Upper lobe of right lung (tissue), 1 donor: ENCODE measurements around the gene ZBTB7C. TPM values are rescaled to one million over a fixed set of nuclear protein-coding genes. Genes with fewer than 3 reads are reported as not detected.

ENCODE experiments used
- ATAC-seq: fragments of 200-7000 bp; cut with Tn5 transposase; one replicate; pipeline ENCODE4 v1.9.1; 2020; ENCODE audit warnings: mild to moderate bottlenecking, moderate library complexity
- DNase-seq: peaks from one replicate; pipeline ENCODE4 v3.0.0-alpha.2; 2020
- H3K27ac ChIP-seq: fragments of 200-600 bp; one replicate; pipeline ENCODE4 v1.8.0; 2022
- H3K27me3 ChIP-seq: fragments of 200-600 bp; one replicate; pipeline ENCODE4 v1.8.0; 2022; ENCODE audit warnings: mild to moderate bottlenecking
- H3K36me3 ChIP-seq: fragments of 200-600 bp; one replicate; pipeline ENCODE4 v1.8.0; 2022
- H3K4me1 ChIP-seq: fragments of 200-600 bp; one replicate; pipeline ENCODE4 v1.8.0; 2022
- H3K4me3 ChIP-seq: fragments of 200-600 bp; one replicate; pipeline ENCODE4 v1.8.0; 2022; ENCODE audit warnings: mild to moderate bottlenecking
- H3K9me3 ChIP-seq: fragments of 200-600 bp; one replicate; pipeline ENCODE4 v1.8.0; 2022
- CTCF ChIP-seq: fragments of 200-600 bp; IDR thresholded peaks from one replicate; pipeline ENCODE4 v1.8.0; 2022; ENCODE audit warnings: antibody characterized with exemption
- intact Hi-C: fragments of 100-400 bp; cut with DNase I; formaldehyde crosslinking; loops from one replicate; pipeline ENCODE4 v1.11.0; 2022
- total RNA-seq: library from RNA; stranded (reverse); fragmentation: NEBNext Ultra II Directional; extraction: Animal tissue kit (Norgen Biotek cat#: 25700); gene quantifications from one replicate; pipeline ENCODE4 v1.2.1, GENCODE V29; 2021
- donor health status: DM: no; HTN: yes; CAD: no; lungs with severe emphysema.

The ZBTB7C gene
- total RNA-seq, 1 donor from 2014 or later, result 17.7 TPM

GRCh38 chr18:48265328-48265727 is 143.9 kb downstream of the ZBTB7C start:
- H3K27me3 ChIP-seq, result no peaks in the 10 kb centered on the region
- no peak for TF ChIP-seq CTCF
- DNase-seq (no peak), ATAC-seq (no peak)
- intact Hi-C loops, result no loop called here
- no peaks in the 10 kb centered on the region for H3K36me3 ChIP-seq
- no peak overlapping the region for H3K27ac ChIP-seq
- no peak overlapping the region for H3K4me3 ChIP-seq
- H3K9me3 ChIP-seq, result no peaks in the 10 kb centered on the region
- H3K4me1 ChIP-seq, result no peaks in the 10 kb centered on the region

GRCh38 chr18:48263914-48264902 is 145.0 kb downstream of the ZBTB7C start:
- H3K36me3 ChIP-seq, result no peaks in the 10 kb centered on the region
- DNase-seq, result no peak
- H3K4me3 ChIP-seq, result no peak overlapping the region
- no peaks in the 10 kb centered on the region for H3K27me3 ChIP-seq
- no peaks in the 10 kb centered on the region for H3K4me1 ChIP-seq
- TF ChIP-seq CTCF, result no peak
- no peaks in the 10 kb centered on the region for H3K9me3 ChIP-seq
- intact Hi-C loops, result no loop called here
- H3K27ac ChIP-seq, result no peak overlapping the region
- no peak for ATAC-seq

- Histone ChIP-seq H3K27ac (no peak overlapping the region), H3K4me1 (no peaks in the 10 kb centered on the region)
These were observed 145.9 kb downstream of the ZBTB7C start for GRCh38 chr18:48263192-48263853.

GRCh38 chr18:48260237-48260636 is 148.9 kb downstream of the ZBTB7C start:
- no peak for DNase-seq
- no peaks in the 10 kb centered on the region for H3K4me1 ChIP-seq
- no peak overlapping the region for H3K27ac ChIP-seq
- ATAC-seq, result no peak
- intact Hi-C loops, result no loop called here
- no peak for TF ChIP-seq CTCF
- no peak overlapping the region for H3K4me3 ChIP-seq
- no peaks in the 10 kb centered on the region for H3K9me3 ChIP-seq
- H3K27me3 ChIP-seq, result no peaks in the 10 kb centered on the region
- no peaks in the 10 kb centered on the region for H3K36me3 ChIP-seq

More at GRCh38 chr18:48263192-48263853, 145.9 kb downstream of the ZBTB7C start:
- ATAC-seq (no peak), DNase-seq (no peak)
- H3K9me3 ChIP-seq, result no peaks in the 10 kb centered on the region
- intact Hi-C loops, result no loop called here
- H3K27me3 ChIP-seq, result no peaks in the 10 kb centered on the region
- no peak overlapping the region for H3K4me3 ChIP-seq
- H3K36me3 ChIP-seq, result no peaks in the 10 kb centered on the region
- no peak for TF ChIP-seq CTCF

- DNase-seq, result no peak
- no peak for TF ChIP-seq CTCF
- no peak for ATAC-seq
- Histone ChIP-seq H3K27ac (no peak overlapping the region), H3K4me3 (no peak overlapping the region), H3K27me3 (no peaks in the 10 kb centered on the region), H3K36me3 (no peaks in the 10 kb centered on the region), H3K4me1 (no peaks in the 10 kb centered on the region), H3K9me3 (no peaks in the 10 kb centered on the region)
- intact Hi-C loops, result no loop called here
These were observed 152.3 kb downstream of the ZBTB7C start for GRCh38 chr18:48256848-48257247.
